Measurements from ENCODE around the gene ZDHHC3.

GRCh38 chr3:45024542-45025255 is 48.7 kb upstream of the ZDHHC3 start:
- TF ChIP-seq CTCF (IDR thresholded peaks at IDR 0.05) = no peak
- TF ChIP-seq POLR2AphosphoS5 (IDR thresholded peaks at IDR 0.05) = no peak
- no peak for TF ChIP-seq POLR2A (IDR thresholded peaks at IDR 0.05)

All from breast epithelium (tissue), 3 donors.